NK-92 (cell line): ENCODE results near the gene RPRD1A.
"Not testable (repeated sequence)": the region's sequence is repeated elsewhere in the genome, so short reads cannot be mapped to it uniquely, and the experiment has no call there.

Experiments used
- DNase-seq: peaks from one replicate; lab custom pipeline; 2025; ENCODE audit not compliant: unreplicated experiment; lab: John Stamatoyannopoulos, UW

Gene RPRD1A

GRCh38 chr18:35972197-35973000 lies 95.0 kb downstream of the RPRD1A start, which contains the start of gene RMP24:
TSS of gene RMP24 (plus strand) at chr18:35972679.
- peak; percentile 73 for DNase-seq

- no peak for DNase-seq
Measured at GRCh38 chr18:35971661-35972196, 95.6 kb downstream of the RPRD1A start.

GRCh38 chr18:35969676-35970075 lies 97.7 kb downstream of the RPRD1A start:
- DNase-seq, result no peak

GRCh38 chr18:35968278-35968880 lies 99.0 kb downstream of the RPRD1A start:
- DNase-seq, result no peak

GRCh38 chr18:35967866-35968265 lies 99.5 kb downstream of the RPRD1A start:
- DNase-seq, result not testable (repeated sequence)

GRCh38 chr18:35964319-35964718 lies 103.0 kb downstream of the RPRD1A start:
- no peak for DNase-seq

GRCh38 chr18:35962320-35962719 lies 105.0 kb downstream of the RPRD1A start:
- no peak for DNase-seq

- DNase-seq, result no peak
Measured at GRCh38 chr18:35956226-35956625, 111.1 kb downstream of the RPRD1A start.

- DNase-seq, result no peak
Measured at GRCh38 chr18:35953688-35954087, 113.7 kb downstream of the RPRD1A start.

- no peak for DNase-seq
Measured at GRCh38 chr18:35950628-35950982, 116.8 kb downstream of the RPRD1A start.

GRCh38 chr18:35949903-35950627 lies 117.3 kb downstream of the RPRD1A start:
- DNase-seq, result no peak

GRCh38 chr18:35949090-35949489 lies 118.3 kb downstream of the RPRD1A start:
- DNase-seq, result no peak

- DNase-seq, result no peak
Measured at GRCh38 chr18:35948080-35948479, 119.3 kb downstream of the RPRD1A start.

- DNase-seq, result no peak
Measured at GRCh38 chr18:35942661-35943060, 124.7 kb downstream of the RPRD1A start.

- DNase-seq, result no peak
Measured at GRCh38 chr18:35942133-35942532, 125.2 kb downstream of the RPRD1A start.

GRCh38 chr18:35941299-35941698 lies 126.1 kb downstream of the RPRD1A start:
- no peak for DNase-seq
